GM21526 (cell line): ENCODE data around the gene CR1L.
"Not testable (repeated sequence)": the region's sequence is repeated elsewhere in the genome, so short reads cannot be mapped to it uniquely, and the experiment has no call there.

ENCODE experiments used
- ATAC-seq: cut with Tn5 transposase; IDR thresholded peaks from one replicate; pipeline ENCODE4 v1.9.1; 2021; ENCODE audit warnings: moderate library complexity; ENCODE audit not compliant: unreplicated experiment, low FRiP score

Gene CR1L

GRCh38 chr1:207644852-207645634 lies at the start of gene CR1L:
Gene CR1L (plus strand): TSS chr1:207645133. CDS start chr1:207645234, 101 bp downstream.
- ATAC-seq: no peak

GRCh38 chr1:207603777-207604176 lies 41.2 kb upstream of the CR1L start:
- ATAC-seq: no peak

GRCh38 chr1:207605444-207606361 lies 39.2 kb upstream of the CR1L start:
- ATAC-seq: no peak

GRCh38 chr1:207606362-207606755 lies 38.6 kb upstream of the CR1L start:
- no peak for ATAC-seq

- ATAC-seq: no peak
Observed at GRCh38 chr1:207612762-207613161, 32.2 kb upstream of the CR1L start.

GRCh38 chr1:207619871-207620542 lies 24.9 kb upstream of the CR1L start:
- ATAC-seq: peak; percentile 95

GRCh38 chr1:207620543-207620893 lies 24.4 kb upstream of the CR1L start:
- ATAC-seq: no peak

- ATAC-seq: not testable (repeated sequence)
Observed at GRCh38 chr1:207625504-207626071, 19.3 kb upstream of the CR1L start.

GRCh38 chr1:207626972-207627337 lies 18.0 kb upstream of the CR1L start:
- ATAC-seq: no peak

GRCh38 chr1:207627496-207627895 lies 17.4 kb upstream of the CR1L start:
- ATAC-seq: no peak

- ATAC-seq: no peak
Observed at GRCh38 chr1:207628776-207629175, 16.2 kb upstream of the CR1L start.

- ATAC-seq: no peak
Observed at GRCh38 chr1:207631137-207631536, 13.8 kb upstream of the CR1L start.

GRCh38 chr1:207633226-207633625 lies 11.7 kb upstream of the CR1L start:
- no peak for ATAC-seq

GRCh38 chr1:207633699-207634289 lies 11.1 kb upstream of the CR1L start:
- not testable (repeated sequence) for ATAC-seq

- ATAC-seq: not testable (repeated sequence)
Observed at GRCh38 chr1:207634293-207634692, 10.6 kb upstream of the CR1L start.

- not testable (repeated sequence) for ATAC-seq
Observed at GRCh38 chr1:207635569-207636186, 9.3 kb upstream of the CR1L start.

- ATAC-seq: not testable (repeated sequence)
Observed at GRCh38 chr1:207638487-207639145, 6.3 kb upstream of the CR1L start.

- ATAC-seq: not testable (repeated sequence)
Observed at GRCh38 chr1:207639362-207639761, 5.6 kb upstream of the CR1L start.

GRCh38 chr1:207644166-207644851 lies 624 bp upstream of the CR1L start:
- no peak for ATAC-seq
